AG09309 (cell line): ENCODE data around the gene WDR83.

Experiments used
- DNase-seq: peaks from one replicate; pipeline ENCODE4 v3.0.0-alpha.2; 2010; ENCODE audit warnings: low read depth
- H3K4me3 ChIP-seq: 2 replicates; pipeline ENCODE4 v1.5.1; 2011; ENCODE audit warnings: mild to moderate bottlenecking, low read depth, low read length, moderate library complexity; ENCODE audit not compliant: control insufficient read depth
- TF ChIP-seq, protein P1 (sequence below): IDR thresholded peaks from 2 replicates; pipeline ENCODE4 v1.5.1; 2011; ENCODE audit warnings: mild to moderate bottlenecking, low read depth, low read length, inconsistent platforms; ENCODE audit not compliant: insufficient read depth, control insufficient read depth; ENCODE audit errors: missing control alignments

WDR83 gene

DNA sequence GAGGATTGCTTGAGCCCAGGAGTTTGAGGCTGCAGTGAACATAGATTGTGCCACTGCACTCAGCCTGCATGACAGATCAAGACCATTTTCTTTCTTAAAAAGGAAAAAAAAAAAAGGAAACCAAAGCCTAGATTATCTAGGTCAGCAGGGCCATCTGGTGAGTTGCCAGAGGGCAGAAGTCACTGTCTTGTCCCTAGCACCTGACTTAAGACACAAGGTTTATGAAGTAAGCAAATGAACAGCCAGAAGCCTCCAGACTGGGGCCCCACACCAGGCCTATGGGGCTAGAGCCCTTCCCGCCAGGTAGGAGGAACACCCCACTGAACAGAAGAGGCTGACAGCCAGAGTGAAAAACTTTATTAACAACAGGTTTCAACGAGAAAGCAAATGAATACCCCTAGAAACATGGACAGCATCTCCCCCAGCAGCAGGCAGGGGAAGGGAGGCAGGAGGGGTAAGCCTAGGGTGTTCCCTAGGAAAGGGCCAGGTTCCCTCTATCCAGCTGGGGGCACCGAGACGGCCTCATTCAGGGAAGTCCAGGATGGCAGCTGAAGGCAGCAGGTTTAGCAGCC is 1.2 kb downstream of the WDR83 start:
- no peak for DNase-seq
- TF ChIP-seq, protein P1, sequence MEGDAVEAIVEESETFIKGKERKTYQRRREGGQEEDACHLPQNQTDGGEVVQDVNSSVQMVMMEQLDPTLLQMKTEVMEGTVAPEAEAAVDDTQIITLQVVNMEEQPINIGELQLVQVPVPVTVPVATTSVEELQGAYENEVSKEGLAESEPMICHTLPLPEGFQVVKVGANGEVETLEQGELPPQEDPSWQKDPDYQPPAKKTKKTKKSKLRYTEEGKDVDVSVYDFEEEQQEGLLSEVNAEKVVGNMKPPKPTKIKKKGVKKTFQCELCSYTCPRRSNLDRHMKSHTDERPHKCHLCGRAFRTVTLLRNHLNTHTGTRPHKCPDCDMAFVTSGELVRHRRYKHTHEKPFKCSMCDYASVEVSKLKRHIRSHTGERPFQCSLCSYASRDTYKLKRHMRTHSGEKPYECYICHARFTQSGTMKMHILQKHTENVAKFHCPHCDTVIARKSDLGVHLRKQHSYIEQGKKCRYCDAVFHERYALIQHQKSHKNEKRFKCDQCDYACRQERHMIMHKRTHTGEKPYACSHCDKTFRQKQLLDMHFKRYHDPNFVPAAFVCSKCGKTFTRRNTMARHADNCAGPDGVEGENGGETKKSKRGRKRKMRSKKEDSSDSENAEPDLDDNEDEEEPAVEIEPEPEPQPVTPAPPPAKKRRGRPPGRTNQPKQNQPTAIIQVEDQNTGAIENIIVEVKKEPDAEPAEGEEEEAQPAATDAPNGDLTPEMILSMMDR = no peak
- H3K4me3 ChIP-seq = no peak overlapping the region

DNA sequence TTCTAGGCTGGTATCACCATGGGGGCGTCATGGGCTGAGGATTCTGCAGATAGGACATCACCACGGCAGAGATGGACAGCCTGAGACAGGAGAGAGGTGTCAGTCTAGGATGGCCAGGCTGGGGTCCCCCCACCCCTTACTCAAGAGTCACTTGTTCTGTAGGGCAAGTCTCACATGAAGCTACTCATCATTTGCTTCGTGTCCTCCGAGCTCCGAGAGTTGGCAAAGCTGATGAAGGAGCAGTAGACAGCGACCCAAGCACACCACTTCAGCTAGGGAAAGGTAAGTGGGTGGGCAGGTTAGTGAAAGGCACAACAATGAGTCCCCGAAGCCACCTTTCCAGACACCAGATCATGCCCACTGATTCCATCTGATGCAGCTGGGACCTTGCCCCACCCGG is 1.7 kb downstream of the WDR83 start:
- no peak for DNase-seq
- TF ChIP-seq, protein P1 = no peak
- H3K4me3 ChIP-seq = peak overlapping the region; percentile 72

DNA sequence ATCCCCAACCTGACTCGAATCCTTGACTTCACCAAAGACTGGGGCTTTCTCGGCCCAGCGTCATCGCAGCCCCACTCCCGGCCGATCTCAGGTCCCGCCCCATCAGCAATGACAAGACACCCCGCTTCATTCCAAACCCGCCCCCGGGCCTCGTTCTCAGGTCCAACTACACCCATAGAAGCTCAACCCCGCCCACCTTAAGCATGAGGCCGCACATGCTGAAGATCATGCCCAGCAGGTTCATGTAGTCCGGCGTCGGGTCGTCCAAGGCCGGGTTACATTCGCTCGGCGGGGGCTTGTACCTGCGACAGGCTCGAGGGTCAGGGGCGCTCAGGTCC is 2.3 kb downstream of the WDR83 start:
- TF ChIP-seq, protein P1 = no peak
- peak overlapping the region; percentile 72 for H3K4me3 ChIP-seq
- no peak for DNase-seq

DNA sequence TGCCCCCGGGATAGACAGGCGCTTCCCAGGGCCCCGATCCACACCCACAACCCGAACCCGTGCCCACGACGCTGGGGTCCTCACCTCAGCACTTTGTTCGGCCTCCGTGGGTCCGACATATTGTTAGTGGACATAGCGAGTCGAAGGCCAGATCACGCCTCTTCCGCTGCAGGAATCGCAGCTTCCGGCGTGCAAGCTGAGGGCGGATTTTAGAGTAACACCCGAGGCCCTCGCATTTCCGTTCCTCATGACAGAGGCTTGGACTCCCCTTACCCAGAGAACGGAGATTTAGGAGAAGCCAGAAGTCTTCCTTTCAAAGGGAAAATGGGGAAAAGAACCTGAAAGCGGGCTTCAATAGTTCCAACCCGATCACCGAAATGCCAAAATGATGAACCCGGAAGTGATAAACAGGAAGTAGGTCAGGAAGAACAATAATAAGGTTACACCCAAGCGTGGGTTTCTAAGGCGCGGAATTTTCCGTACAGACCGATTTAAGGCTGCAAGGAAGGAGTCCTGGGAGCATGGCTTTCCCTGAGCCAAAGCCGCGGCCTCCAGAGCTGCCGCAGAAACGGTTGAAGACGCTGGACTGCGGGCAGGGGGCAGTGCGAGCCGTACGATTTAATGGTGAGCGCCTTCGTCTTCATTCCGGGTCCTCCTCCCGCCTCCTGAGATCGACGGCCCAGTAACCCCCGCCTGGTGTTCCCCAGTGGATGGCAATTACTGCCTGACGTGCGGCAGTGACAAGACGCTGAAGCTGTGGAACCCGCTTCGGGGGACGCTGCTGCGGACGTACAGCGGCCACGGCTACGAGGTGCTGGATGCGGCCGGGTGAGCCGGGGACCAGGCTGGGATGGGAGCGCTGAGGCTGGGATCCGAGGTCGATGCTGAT is 2.9 kb downstream of the WDR83 start:
- DNase-seq = peak; percentile 37
- TF ChIP-seq, protein P1 = no peak
- H3K4me3 ChIP-seq = peak overlapping the region; percentile 72

DNA sequence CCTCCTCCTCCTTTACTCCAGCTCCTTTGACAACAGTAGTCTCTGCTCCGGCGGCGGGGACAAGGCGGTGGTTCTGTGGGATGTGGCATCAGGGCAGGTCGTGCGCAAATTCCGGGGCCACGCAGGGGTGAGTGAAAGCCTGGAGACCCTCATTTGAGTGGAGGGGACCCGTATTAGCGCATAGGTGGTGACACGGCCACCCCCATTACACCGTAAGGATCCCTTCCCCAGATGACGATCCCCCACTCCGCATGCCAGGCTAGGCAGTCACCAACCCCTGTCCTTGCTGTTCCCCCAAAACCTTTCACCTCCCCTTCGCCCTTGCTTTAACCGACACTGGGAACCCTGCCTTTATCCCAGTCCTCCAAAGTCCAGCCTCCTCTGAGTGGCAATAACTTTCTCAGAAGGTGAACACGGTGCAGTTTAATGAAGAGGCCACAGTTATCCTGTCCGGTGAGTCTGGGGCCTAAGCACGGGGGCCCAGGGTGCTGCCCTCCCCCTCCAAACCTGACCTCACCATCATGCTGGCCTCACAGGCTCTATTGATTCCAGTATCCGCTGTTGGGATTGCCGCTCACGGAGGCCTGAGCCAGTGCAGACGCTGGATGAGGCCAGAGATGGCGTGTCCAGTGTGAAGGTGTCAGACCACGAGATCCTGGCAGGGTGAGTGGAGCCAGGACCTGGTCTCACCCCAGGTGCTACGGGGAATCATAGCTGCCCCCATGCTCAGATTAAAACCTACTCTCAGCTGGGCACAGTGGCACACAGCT is 3.7 kb downstream of the WDR83 start:
- TF ChIP-seq, protein P1 = no peak
- no peak for DNase-seq
- H3K4me3 ChIP-seq = peak overlapping the region; percentile 72

DNA sequence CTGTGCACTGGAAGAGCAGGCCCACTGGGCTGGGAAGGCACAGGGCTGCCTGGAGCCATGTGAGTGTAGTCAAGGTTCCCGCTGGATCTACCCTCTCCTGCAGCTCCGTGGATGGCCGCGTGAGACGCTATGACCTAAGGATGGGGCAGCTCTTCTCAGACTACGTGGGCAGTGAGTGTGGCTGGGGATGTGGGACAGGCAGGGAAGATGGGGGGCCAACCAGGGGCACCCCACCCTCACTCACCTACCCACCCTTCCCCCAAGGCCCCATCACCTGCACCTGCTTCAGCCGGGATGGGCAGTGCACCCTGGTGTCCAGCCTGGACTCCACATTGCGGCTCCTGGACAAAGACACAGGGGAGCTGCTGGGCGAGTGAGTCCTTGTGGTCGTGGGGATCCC is 6.1 kb downstream of the WDR83 start:
- no peak overlapping the region for H3K4me3 ChIP-seq
- TF ChIP-seq, protein P1 = no peak
- no peak for DNase-seq
